ENCODE results near the gene FANCD2. TPM values are rescaled to one million over a fixed set of nuclear protein-coding genes. Genes with fewer than 3 reads are reported as not detected.

The FANCD2 gene
- total RNA-seq, 1 donor from 2014 or later: 54.6 TPM

GRCh38 chr3:9994086-9994844, 32.0 kb upstream of the FANCD2 start:
- H3K36me3 ChIP-seq: no peaks in the 10 kb centered on the region
- intact Hi-C loops (cut with DNase I): no loop called here
- TF ChIP-seq CTCF (IDR thresholded peaks at IDR 0.05): no peak
- H3K27me3 ChIP-seq: no peaks in the 10 kb centered on the region
- no peak for DNase-seq (ENCODE audit: low spot score in 2 of 2)
- no peaks in the 10 kb centered on the region for H3K4me1 ChIP-seq
- H3K27ac ChIP-seq: no peak overlapping the region
- H3K4me3 ChIP-seq: no peak overlapping the region
- H3K9me3 ChIP-seq: no peaks in the 10 kb centered on the region

- H3K36me3 ChIP-seq: no peaks in the 10 kb centered on the region
- H3K9me3 ChIP-seq: no peaks in the 10 kb centered on the region
- H3K27me3 ChIP-seq: no peaks in the 10 kb centered on the region
- no peak for TF ChIP-seq CTCF (IDR thresholded peaks at IDR 0.05)
- no peaks in the 10 kb centered on the region for H3K4me1 ChIP-seq
- no peak for DNase-seq (ENCODE audit: low spot score in 2 of 2)
- intact Hi-C loops (cut with DNase I): no loop called here
- H3K27ac ChIP-seq: no peak overlapping the region
- no peak overlapping the region for H3K4me3 ChIP-seq
These were observed 25.6 kb upstream of the FANCD2 start for GRCh38 chr3:10000686-10001085.

- intact Hi-C loops (cut with DNase I): no loop called here
- Histone ChIP-seq H3K4me1 (no peaks in the 10 kb centered on the region), H3K4me3 (no peak overlapping the region), H3K36me3 (no peaks in the 10 kb centered on the region), H3K27ac (no peak overlapping the region), H3K27me3 (no peaks in the 10 kb centered on the region), H3K9me3 (no peaks in the 10 kb centered on the region)
- no peak for DNase-seq (ENCODE audit: low spot score in 2 of 2)
- no peak for TF ChIP-seq CTCF (IDR thresholded peaks at IDR 0.05)
These were observed 23.3 kb upstream of the FANCD2 start for GRCh38 chr3:10002951-10003350.

- H3K4me3 ChIP-seq: no peak overlapping the region
- DNase-seq (ENCODE audit: low spot score in 2 of 2): no peak
- no peak for TF ChIP-seq CTCF (IDR thresholded peaks at IDR 0.05)
- H3K27ac ChIP-seq: no peak overlapping the region
- H3K9me3 ChIP-seq: no peaks in the 10 kb centered on the region
- no peaks in the 10 kb centered on the region for H3K27me3 ChIP-seq
- intact Hi-C loops (cut with DNase I): no loop called here
- peaks cover 4 to 8% of the 10 kb centered on the region in 2 donors for H3K4me1 ChIP-seq
- H3K36me3 ChIP-seq: no peaks in the 10 kb centered on the region
These were observed 21.7 kb upstream of the FANCD2 start for GRCh38 chr3:10004506-10004905.

- Histone ChIP-seq H3K4me3 (no peak overlapping the region), H3K27me3 (no peaks in the 10 kb centered on the region), H3K36me3 (no peaks in the 10 kb centered on the region), H3K27ac (no peak overlapping the region), H3K4me1 (peaks cover 5 to 12% of the 10 kb centered on the region in 2 donors), H3K9me3 (no peaks in the 10 kb centered on the region)
- intact Hi-C loops (cut with DNase I): no loop called here
- DNase-seq (ENCODE audit: low spot score in 2 of 2): no peak
- no peak for TF ChIP-seq CTCF (IDR thresholded peaks at IDR 0.05)
These were observed 21.2 kb upstream of the FANCD2 start for GRCh38 chr3:10004960-10005564.
